HG03439 (cell line): Measurements from ENCODE around the gene CRABP1.
"Not testable (repeated sequence)": the region's sequence is repeated elsewhere in the genome, so short reads cannot be mapped to it uniquely, and the experiment has no call there.

Experiments
- ATAC-seq: cut with Tn5 transposase; IDR thresholded peaks from one replicate; pipeline ENCODE4 v1.9.1; 2021; ENCODE audit warnings: mild to moderate bottlenecking, moderate library complexity; ENCODE audit not compliant: unreplicated experiment

The CRABP1 gene

GRCh38 chr15:78369161-78369560 is 29.0 kb downstream of the CRABP1 start:
- ATAC-seq, result no peak

- no peak for ATAC-seq
These were observed 29.9 kb downstream of the CRABP1 start for GRCh38 chr15:78370013-78370412.

- no peak for ATAC-seq
These were observed 32.7 kb downstream of the CRABP1 start for GRCh38 chr15:78372880-78373279.

GRCh38 chr15:78374436-78375393 is 34.6 kb downstream of the CRABP1 start:
- no peak for ATAC-seq

- ATAC-seq, result not testable (repeated sequence)
These were observed 40.0 kb downstream of the CRABP1 start for GRCh38 chr15:78380143-78380542.

- ATAC-seq, result no peak
These were observed 42.1 kb downstream of the CRABP1 start for GRCh38 chr15:78382114-78382880.

GRCh38 chr15:78384651-78385050 is 44.5 kb downstream of the CRABP1 start:
- ATAC-seq, result no peak

GRCh38 chr15:78387246-78388037 is 47.3 kb downstream of the CRABP1 start:
- ATAC-seq, result no peak

GRCh38 chr15:78388865-78389264 is 48.7 kb downstream of the CRABP1 start:
- ATAC-seq, result no peak

GRCh38 chr15:78389322-78389721 is 49.2 kb downstream of the CRABP1 start:
- ATAC-seq, result no peak

GRCh38 chr15:78389738-78390137 is 49.6 kb downstream of the CRABP1 start:
- no peak for ATAC-seq

GRCh38 chr15:78390242-78390641 is 50.1 kb downstream of the CRABP1 start:
- no peak for ATAC-seq

- ATAC-seq, result no peak
These were observed 50.7 kb downstream of the CRABP1 start for GRCh38 chr15:78390826-78391225.

GRCh38 chr15:78391781-78392180 is 51.6 kb downstream of the CRABP1 start:
- ATAC-seq, result no peak

- ATAC-seq, result no peak
These were observed 52.3 kb downstream of the CRABP1 start for GRCh38 chr15:78392430-78392829.

GRCh38 chr15:78393137-78393536 is 53.0 kb downstream of the CRABP1 start:
- no peak for ATAC-seq

GRCh38 chr15:78394026-78394425 is 53.9 kb downstream of the CRABP1 start:
- no peak for ATAC-seq

GRCh38 chr15:78394981-78395616 is 54.9 kb downstream of the CRABP1 start:
- ATAC-seq, result no peak

- ATAC-seq, result no peak
These were observed 56.1 kb downstream of the CRABP1 start for GRCh38 chr15:78396186-78396814.

GRCh38 chr15:78396976-78397375 is 56.8 kb downstream of the CRABP1 start:
- ATAC-seq, result no peak
